ENCODE measurements around the gene ADAMTSL3.

- TF ChIP-seq CTCF (IDR thresholded peaks at IDR 0.05; ENCODE audit: poor library complexity, severe bottlenecking) = no peak
- no peak for TF ChIP-seq TAF1 (IDR thresholded peaks at IDR 0.05; ENCODE audit: low read depth)
Observed at GRCh38 chr15:83721031-83721430, 67.1 kb downstream of the ADAMTSL3 start.

Measured in neural cell (in vitro differentiated cells).